ENCODE data around the gene NDST4.

Gene NDST4

GRCh38 chr4:115113506-115114106, at the start of gene NDST4:
NDST4 (minus strand) TSS chr4:115113620; CDS start chr4:115077036, 36,584 bp downstream.
- no peak for DNase-seq

- no peak for DNase-seq
Measured at GRCh38 chr4:115159141-115159540, 45.7 kb upstream of the NDST4 start.

- no peak for DNase-seq
Measured at GRCh38 chr4:115158296-115158695, 44.9 kb upstream of the NDST4 start.

GRCh38 chr4:115154826-115155225, 41.4 kb upstream of the NDST4 start:
- DNase-seq = no peak

GRCh38 chr4:115152965-115153364, 39.5 kb upstream of the NDST4 start:
- DNase-seq = no peak

- no peak for DNase-seq
Measured at GRCh38 chr4:115152081-115152480, 38.7 kb upstream of the NDST4 start.

GRCh38 chr4:115149106-115149505, 35.7 kb upstream of the NDST4 start:
- no peak for DNase-seq

GRCh38 chr4:115145393-115146160, 32.2 kb upstream of the NDST4 start:
- no peak for DNase-seq

- DNase-seq = no peak
Measured at GRCh38 chr4:115128037-115128436, 14.6 kb upstream of the NDST4 start.

GRCh38 chr4:115126491-115126890, 13.1 kb upstream of the NDST4 start:
- no peak for DNase-seq

- no peak for DNase-seq
Measured at GRCh38 chr4:115121351-115122043, 8.1 kb upstream of the NDST4 start.

- DNase-seq = no peak
Measured at GRCh38 chr4:115119804-115120352, 6.5 kb upstream of the NDST4 start.

- DNase-seq = no peak
Measured at GRCh38 chr4:115117651-115118050, 4.2 kb upstream of the NDST4 start.

- no peak for DNase-seq
Measured at GRCh38 chr4:115110191-115111181, 2.9 kb downstream of the NDST4 start.

GRCh38 chr4:115108850-115109249, 4.6 kb downstream of the NDST4 start:
- DNase-seq = no peak

GRCh38 chr4:115107411-115107810, 6.0 kb downstream of the NDST4 start:
- DNase-seq = no peak

GRCh38 chr4:115101675-115102074, 11.7 kb downstream of the NDST4 start:
- DNase-seq = no peak

- no peak for DNase-seq
Measured at GRCh38 chr4:115090483-115091075, 22.8 kb downstream of the NDST4 start.

- DNase-seq = no peak
Measured at GRCh38 chr4:115082633-115083032, 30.8 kb downstream of the NDST4 start.

GRCh38 chr4:115076691-115077090, 36.7 kb downstream of the NDST4 start:
- no peak for DNase-seq

GRCh38 chr4:115058533-115058932, 54.9 kb downstream of the NDST4 start:
- no peak for DNase-seq

GRCh38 chr4:115054836-115055235, 58.6 kb downstream of the NDST4 start:
- DNase-seq = no peak
